GM12878 (cell line): ENCODE data around the gene HLA-B. TPM values are rescaled to one million over a fixed set of nuclear protein-coding genes. Genes with fewer than 3 reads are reported as not detected.

ENCODE experiments used
- ATAC-seq: fragments of 200-7000 bp; cut with Tn5 transposase; 3 replicates; pipeline ENCODE4 v1.9.1; 2020; ENCODE audit warnings: mild to moderate bottlenecking, moderate library complexity
- BruUV-seq: library from RNA; stranded (reverse); fragments of 400-500 nt; replicated peaks from 2 replicates; lab custom pipeline; 2021; lab: Mats Ljungman, UMichigan
- CTCF ChIA-PET: fragments of 300-600 bp; sonication (Branson Sonifier 250); formaldehyde crosslinking; extraction: SDS; loops from one replicate; lab custom pipeline; 2021; ENCODE audit warnings: inconsistent platforms; lab: Yijun Ruan, JAX
- POLR2A ChIA-PET: fragments of 350-600 bp; formaldehyde crosslinking; extraction: SDS; loops from one replicate; lab custom pipeline; 2021; ENCODE audit warnings: inconsistent platforms; lab: Charles Lee
- RAD21 ChIA-PET: fragments of 300-600 bp; sonication (Branson Sonifier 250); formaldehyde crosslinking; loops from one replicate; lab custom pipeline; 2023; ENCODE audit warnings: antibody characterized with exemption; ENCODE audit not compliant: unreplicated experiment; lab: Charles Lee
- SMC1A ChIA-PET: fragments of 300-600 bp; sonication (Branson Sonifier 250); formaldehyde crosslinking; loops from one replicate; lab custom pipeline; 2023; ENCODE audit not compliant: unreplicated experiment, uncharacterized antibody; lab: Charles Lee
- DNase-seq: peaks from one replicate; pipeline ENCODE4 v3.0.0-alpha.2; 2011; ENCODE audit warnings: low read depth, low spot score
- FAIRE-seq: peaks from 3 replicates; lab custom pipeline; 2011; peaks lifted over from hg19 to GRCh38; lab: Jason Lieb, UNC
- H2AFZ ChIP-seq: 2 replicates; pipeline ENCODE4 v1.6.0; 2011; ENCODE audit warnings: low read depth, low read length, control low read depth; ENCODE audit not compliant: control insufficient read depth
- H3K27ac ChIP-seq: 2 replicates; pipeline ENCODE4 v1.5.1; 2011; ENCODE audit warnings: control low read depth; ENCODE audit not compliant: control insufficient read depth, insufficient read depth
- H3K27me3 ChIP-seq, 2 experiments: replicated peaks in 1 of 2; 2 replicates each; pipeline versions ENCODE4 v1.6.0 to v1.6.1; 2011; ENCODE audit warnings: low read length in 1 of 2; ENCODE audit not compliant: control insufficient read depth in 2 of 2, insufficient read depth in 2 of 2
- H3K36me3 ChIP-seq, 2 experiments: 2 replicates each; pipeline ENCODE4 v1.5.1; 2011; ENCODE audit warnings: low read length in 1 of 2; ENCODE audit not compliant: control insufficient read depth in 2 of 2, insufficient read depth in 2 of 2
- H3K4me1 ChIP-seq: 2 replicates; pipeline ENCODE4 v1.6.1; 2011; ENCODE audit warnings: mild to moderate bottlenecking, low read length, moderate library complexity, mixed read lengths; ENCODE audit not compliant: control insufficient read depth, insufficient read depth
- H3K4me2 ChIP-seq: 2 replicates; pipeline ENCODE4 v1.6.0; 2011; ENCODE audit warnings: control low read depth; ENCODE audit not compliant: control insufficient read depth, insufficient read depth
- H3K4me3 ChIP-seq: fragments of 200-600 bp; sonication (generic); 2 replicates; pipeline ENCODE4 v1.5.1; 2016
- H3K79me2 ChIP-seq: 2 replicates; pipeline ENCODE4 v1.6.0; 2011; ENCODE audit warnings: low read length; ENCODE audit not compliant: control insufficient read depth, insufficient read depth
- H3K9ac ChIP-seq: 2 replicates; pipeline ENCODE4 v1.8.0; 2011; ENCODE audit warnings: low read length, control low read depth, mixed read lengths; ENCODE audit not compliant: control insufficient read depth, insufficient read depth
- H3K9me3 ChIP-seq: replicated peaks from 3 replicates; pipeline ENCODE4 v1.5.1; 2011; ENCODE audit warnings: mild to moderate bottlenecking, low read length; ENCODE audit not compliant: control insufficient read depth, insufficient read depth
- H4K20me1 ChIP-seq: 2 replicates; pipeline ENCODE4 v1.6.0; 2011; ENCODE audit not compliant: control insufficient read depth, insufficient read depth
- CUX1 ChIP-seq: IDR thresholded peaks from 2 replicates; pipeline ENCODE4 v1.6.1; 2012; ENCODE audit warnings: improper control_type of control experiment, low read depth, low read length; ENCODE audit not compliant: insufficient replicate concordance
- GATAD2B ChIP-seq: fragments of 450-650 bp; conservative IDR thresholded peaks from 2 replicates; pipeline ENCODE4 v1.6.1; 2017; ENCODE audit warnings: low read depth, mild to moderate bottlenecking, moderate library complexity
- NBN ChIP-seq: fragments of 450-650 bp; IDR thresholded peaks from 2 replicates; pipeline ENCODE4 v1.6.1; 2016
- NFIC ChIP-seq: IDR thresholded peaks from 2 replicates; pipeline ENCODE4 v1.6.1; 2012; ENCODE audit warnings: low read depth, mild to moderate bottlenecking, inconsistent platforms, low read length, moderate library complexity
- NFYA ChIP-seq: IDR thresholded peaks from 2 replicates; pipeline ENCODE4 v1.6.1; 2011; ENCODE audit warnings: low read depth, mild to moderate bottlenecking, low read length, improper control_type of control experiment, borderline replicate concordance
- POLR2AphosphoS5 ChIP-seq: IDR thresholded peaks from 2 replicates; pipeline ENCODE4 v1.6.1; 2011; ENCODE audit warnings: mild to moderate bottlenecking, low read length, inconsistent platforms
- ZNF274 ChIP-seq: IDR thresholded peaks from one replicate; pipeline ENCODE4 v1.8.0; 2011; ENCODE audit not compliant: insufficient read length, insufficient read depth
- ZNF592 ChIP-seq: fragments of 450-650 bp; IDR thresholded peaks from 2 replicates; pipeline ENCODE4 v1.6.1; 2017; ENCODE audit warnings: mild to moderate bottlenecking, moderate library complexity
- WGBS: methylation state at CpG from one replicate; pipeline ENCODE4 v1.1.6; 2016; ENCODE audit warnings: low lambda C conversion rate; ENCODE audit not compliant: insufficient replicate concordance, insufficient coverage; ENCODE audit errors: missing lambda C conversion rate; 5-methylcytosine and 5-hydroxymethylcytosine counted together
- in situ Hi-C: fragments of 300-500 bp; cut with MboI; formaldehyde crosslinking; loops from 9 replicates; pipeline ENCODE4 v1.14.3; 2018; ENCODE audit warnings: mixed read lengths
- intact Hi-C: fragments of 100-400 bp; cut with micrococcal nuclease; formaldehyde crosslinking; loops from one replicate; pipeline ENCODE4 v1.14.2; 2022; ENCODE audit not compliant: unreplicated experiment
- polyA plus RNA-seq, 11 experiments: library from polyadenylated mRNA; depleted of rRNA in 4 of 11; unstranded in 6 of 11; stranded (reverse) in 5 of 11; fragments of >200 nt; fragmentation: Nextera tagmentation in 4 of 11; fragmentation: Illumina TruSeq in 1 of 11; extraction: Ambion mirVana in 4 of 11; extraction: Trizol in 1 of 11; gene quantifications; 1 replicate in 1 of 11; 2 replicates in 10 of 11; pipeline versions ENCODE4 v1.2.1 to v1.2.3, GENCODE V29; 2011 to 2016; ENCODE audit warnings: inconsistent platforms in 2 of 11, missing spikeins in 2 of 11, low read depth in 1 of 11
- total RNA-seq, 4 experiments: library from RNA; depleted of rRNA in 3 of 4; stranded (reverse); fragments of >200 nt in 3 of 4; fragmentation: Illumina TruSeq in 1 of 4; extraction: Trizol in 1 of 4; gene quantifications; 2 replicates each; pipeline versions ENCODE4 v1.2.1 to v1.2.3, GENCODE V29; 2013 to 2021

Gene HLA-B
- total and polyA plus RNA-seq, 10 of the 15 experiments (the other 5 are each of a cell fraction or from before 2014, with no cell fraction given) = 820 to 5,128 (median 3,370) TPM

GRCh38 chr6:31365864-31366263, 8.9 kb upstream of the HLA-B start:
- RAD21 ChIA-PET = interaction anchor here (1.0 to 6.9 kb wide), 16 partner anchors 11 to 236 kb away, joined by 3 to 84 read pairs (median 5); no protein-coding TSS in a partner anchor
- Histone ChIP-seq H3K9ac (no peak overlapping the region), H4K20me1 (no peaks in the 10 kb centered on the region), H3K79me2 (no peaks in the 10 kb centered on the region), H3K36me3 (no peaks in the 10 kb centered on the region), H2AFZ (no peak overlapping the region), H3K9me3 (no peaks in the 10 kb centered on the region; the same call in 2 of the 3 replicates), H3K4me1 (peaks cover 6% of the 10 kb centered on the region), H3K27ac (no peak overlapping the region), H3K4me3 (no peak overlapping the region), H3K27me3 (no peaks in the 10 kb centered on the region; a peak in 1 of 4 replicates), H3K4me2 (no peak overlapping the region)
- FAIRE-seq = no peak
- BruUV-seq = no TSS peak
- in situ Hi-C loops = loop anchor here (5.0 kb wide), 2 partner anchors 169 to 229 kb away; partner anchors contain the start of gene PSORS1C2
- TF ChIP-seq NBN (no peak), ZNF274 (no peak), ZNF592 (no peak), NFYA (no peak), POLR2AphosphoS5 (no peak), GATAD2B (no peak), CUX1 (no peak), NFIC (no peak)
- CTCF ChIA-PET = interaction anchor here (0.6 to 4.1 kb wide), 33 partner anchors 10 to 279 kb away, joined by 3 to 69 read pairs (median 4); partner anchors contain the start of genes PSORS1C2 and TCF19
- SMC1A ChIA-PET = interaction anchor here (0.6 to 4.2 kb wide), 17 partner anchors 8 to 853 kb away, joined by 3 to 35 read pairs (median 5); partner anchors contain the start of gene PSORS1C2
- no peak for ATAC-seq
- POLR2A ChIA-PET = interaction anchor here (0.7 to 2.0 kb wide), 2 partner anchors 168 to 498 kb away, joined by 3 to 6 read pairs; no protein-coding TSS in a partner anchor
- WGBS = 92% methylated on average over 5 of the region's 5 CpGs
- intact Hi-C loops = loop anchor here (2.0 kb wide), 1 partner anchor 229 kb away; no protein-coding TSS in a partner anchor
- no peak for DNase-seq
